Measurements from ENCODE around the gene LPIN1.

- TF ChIP-seq CTCF (conservative IDR thresholded peaks at IDR 0.05 in 1 of 2, IDR thresholded peaks at IDR 0.05 in 1 of 2; ENCODE audit: extremely low read depth in 1 of 2, insufficient read depth in 1 of 2, low read depth in 1 of 2, low read length in 2 of 2) (no peak), EZH2 (IDR thresholded peaks at IDR 0.05; ENCODE audit: borderline replicate concordance, low read length) (no peak)
These were observed 35.1 kb upstream of the LPIN1 start for GRCh38 chr2:11711354-11711716.

Data from mammary epithelial cell (primary cell).